OCI-LY1 (cell line): ENCODE data around the gene SAPCD1.
A peak's percentile ranks its signal among the peaks of the same experiment; 100 is the strongest.

Experiments
- H2AFZ ChIP-seq: fragments of 200-600 bp; sonication (generic), shearing (Covaris generic); 2 replicates; pipeline ENCODE4 v1.6.0; 2014; ENCODE audit warnings: antibody characterized with exemption, mild to moderate bottlenecking, low read length
- H3F3A ChIP-seq: fragments of 200-600 bp; sonication (generic), shearing (Covaris generic); 2 replicates; pipeline ENCODE4 v1.6.0; 2014; ENCODE audit warnings: mild to moderate bottlenecking, antibody characterized with exemption, low read length, moderate library complexity; ENCODE audit not compliant: insufficient read depth
- H3K27ac ChIP-seq: fragments of 200-600 bp; sonication (generic); 2 replicates; pipeline ENCODE4 v1.5.1; 2014; ENCODE audit warnings: low read length, mixed run types, mild to moderate bottlenecking, low read depth; ENCODE audit not compliant: poor library complexity, severe bottlenecking
- H3K27me3 ChIP-seq: fragments of 200-600 bp; sonication (generic); 2 replicates; pipeline ENCODE4 v1.6.0; 2014; ENCODE audit warnings: antibody characterized with exemption, mild to moderate bottlenecking, low read length, moderate library complexity; ENCODE audit not compliant: insufficient read depth
- H3K36me3 ChIP-seq: fragments of 200-600 bp; sonication (generic); 2 replicates; pipeline ENCODE4 v1.6.1; 2014; ENCODE audit warnings: mild to moderate bottlenecking, antibody characterized with exemption, low read length, moderate library complexity, mixed read lengths; ENCODE audit not compliant: insufficient read depth
- H3K4me1 ChIP-seq: fragments of 200-600 bp; sonication (generic); 2 replicates; pipeline ENCODE4 v1.5.1; 2014; ENCODE audit warnings: mild to moderate bottlenecking, low read length, moderate library complexity; ENCODE audit not compliant: insufficient read depth, severe bottlenecking
- H3K4me2 ChIP-seq: fragments of 200-600 bp; sonication (generic), shearing (Covaris generic); 2 replicates; pipeline ENCODE4 v1.6.1; 2014; ENCODE audit warnings: low read length
- H3K4me3 ChIP-seq: fragments of 200-600 bp; sonication (generic); 2 replicates; pipeline ENCODE4 v1.5.1; 2014; ENCODE audit warnings: low read length, low read depth, mild to moderate bottlenecking, mixed read lengths; ENCODE audit not compliant: poor library complexity, severe bottlenecking
- H3K79me2 ChIP-seq: fragments of 200-600 bp; shearing (Covaris generic); 2 replicates; pipeline ENCODE4 v1.6.1; 2016; ENCODE audit warnings: mixed run types, low read length, mixed read lengths; ENCODE audit not compliant: insufficient read depth
- H3K9ac ChIP-seq: fragments of 200-600 bp; sonication (generic), shearing (Covaris generic); 2 replicates; pipeline ENCODE4 v1.6.1; 2014; ENCODE audit warnings: mild to moderate bottlenecking, low read length, mixed read lengths
- H3K9me2 ChIP-seq: fragments of 200-600 bp; sonication (generic), shearing (Covaris generic); 2 replicates; pipeline ENCODE4 v1.6.1; 2014; ENCODE audit warnings: low read depth, mild to moderate bottlenecking, low read length, mixed read lengths
- H3K9me3 ChIP-seq: fragments of 200-600 bp; shearing (Covaris generic); 2 replicates; pipeline ENCODE4 v1.6.1; 2014; ENCODE audit warnings: low read length, mixed read lengths
- H4K20me1 ChIP-seq: fragments of 200-600 bp; sonication (generic), shearing (Covaris generic); 2 replicates; pipeline ENCODE4 v1.6.0; 2016; ENCODE audit warnings: mild to moderate bottlenecking, low read length; ENCODE audit not compliant: insufficient read depth
- EZH2 ChIP-seq: fragments of 200-600 bp; sonication (generic), shearing (Covaris generic); IDR thresholded peaks from 2 replicates; pipeline ENCODE4 v1.8.0; 2017; ENCODE audit warnings: borderline replicate concordance, mixed run types, mild to moderate bottlenecking, antibody characterized with exemption, low read length, moderate library complexity, mixed read lengths
- TF ChIP-seq, protein P1 (sequence below): fragments of 200-600 bp; sonication (generic), shearing (Covaris generic); IDR thresholded peaks from 2 replicates; pipeline ENCODE4 v1.5.1; 2017; ENCODE audit warnings: mild to moderate bottlenecking, antibody characterized with exemption, low read length, moderate library complexity, mixed read lengths

The SAPCD1 gene

DNA sequence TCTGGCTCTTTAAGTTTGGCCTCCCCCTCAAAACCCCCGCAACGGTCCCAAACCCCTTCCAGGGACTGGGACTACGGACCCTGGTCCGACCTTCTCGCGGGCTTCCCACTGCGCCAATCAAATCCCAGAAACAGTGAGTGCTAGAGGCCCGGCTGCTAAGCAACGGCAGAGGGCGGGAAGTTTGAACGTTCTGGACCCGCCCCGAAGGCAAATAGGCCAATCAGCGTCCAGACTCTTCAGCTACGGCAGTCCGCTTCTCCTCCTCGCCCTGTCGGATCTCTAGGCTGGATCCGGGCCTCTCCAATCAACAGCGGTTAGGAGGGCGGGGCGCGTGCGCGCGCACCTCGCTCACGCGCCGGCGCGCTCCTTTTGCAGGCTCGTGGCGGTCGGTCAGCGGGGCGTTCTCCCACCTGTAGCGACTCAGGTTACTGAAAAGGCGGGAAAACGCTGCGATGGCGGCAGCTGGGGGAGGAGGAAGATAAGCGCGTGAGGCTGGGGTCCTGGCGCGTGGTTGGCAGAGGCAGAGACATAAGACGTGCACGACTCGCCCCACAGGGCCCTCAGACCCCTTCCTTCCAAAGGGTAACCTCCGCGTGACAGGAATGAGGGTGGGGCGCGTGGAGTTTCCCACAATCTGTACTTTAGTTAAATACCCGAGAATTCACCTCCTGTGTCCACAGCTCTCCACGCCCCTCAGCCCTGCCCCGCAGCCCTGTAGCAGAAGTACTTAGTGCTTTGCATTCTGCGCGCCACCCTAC is 22.6 kb upstream of the SAPCD1 start, which contains the start of gene MSH5:
TSS of gene MSH5 (plus strand) at position 367 of the 758 bp plus-strand sequence. CDS start 462 bp downstream, outside the sequence.
- H3K4me2 ChIP-seq, result peak within 1 kb of the TSS; percentile 89
- no peak for TF ChIP-seq EZH2
- TF ChIP-seq, protein P1, sequence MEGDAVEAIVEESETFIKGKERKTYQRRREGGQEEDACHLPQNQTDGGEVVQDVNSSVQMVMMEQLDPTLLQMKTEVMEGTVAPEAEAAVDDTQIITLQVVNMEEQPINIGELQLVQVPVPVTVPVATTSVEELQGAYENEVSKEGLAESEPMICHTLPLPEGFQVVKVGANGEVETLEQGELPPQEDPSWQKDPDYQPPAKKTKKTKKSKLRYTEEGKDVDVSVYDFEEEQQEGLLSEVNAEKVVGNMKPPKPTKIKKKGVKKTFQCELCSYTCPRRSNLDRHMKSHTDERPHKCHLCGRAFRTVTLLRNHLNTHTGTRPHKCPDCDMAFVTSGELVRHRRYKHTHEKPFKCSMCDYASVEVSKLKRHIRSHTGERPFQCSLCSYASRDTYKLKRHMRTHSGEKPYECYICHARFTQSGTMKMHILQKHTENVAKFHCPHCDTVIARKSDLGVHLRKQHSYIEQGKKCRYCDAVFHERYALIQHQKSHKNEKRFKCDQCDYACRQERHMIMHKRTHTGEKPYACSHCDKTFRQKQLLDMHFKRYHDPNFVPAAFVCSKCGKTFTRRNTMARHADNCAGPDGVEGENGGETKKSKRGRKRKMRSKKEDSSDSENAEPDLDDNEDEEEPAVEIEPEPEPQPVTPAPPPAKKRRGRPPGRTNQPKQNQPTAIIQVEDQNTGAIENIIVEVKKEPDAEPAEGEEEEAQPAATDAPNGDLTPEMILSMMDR, result no peak
- no peaks in the 10 kb centered on the region for H3K27me3 ChIP-seq
- H3F3A ChIP-seq, result 0 out of 2 replicates have a peak, but pooled peaks cover 3% of the 10 kb centered on the region
- H4K20me1 ChIP-seq, result no peaks in the 10 kb centered on the region
- peak within 1 kb of the TSS; percentile 94 for H3K27ac ChIP-seq
- H3K4me3 ChIP-seq, result peak within 1 kb of the TSS; percentile 68
- no peak within 1 kb of the TSS for H2AFZ ChIP-seq
- H3K79me2 ChIP-seq, result peaks cover 10% of the 10 kb centered on the region; the same call in 1 of the 2 replicates
- peaks cover 47% of the 10 kb centered on the region for H3K4me1 ChIP-seq
- H3K36me3 ChIP-seq, result peaks cover 33% of the 10 kb centered on the region
- peak within 1 kb of the TSS; percentile 87 for H3K9ac ChIP-seq
- no peaks in the 10 kb centered on the region for H3K9me3 ChIP-seq
- H3K9me2 ChIP-seq, result no peaks in the 10 kb centered on the region

DNA sequence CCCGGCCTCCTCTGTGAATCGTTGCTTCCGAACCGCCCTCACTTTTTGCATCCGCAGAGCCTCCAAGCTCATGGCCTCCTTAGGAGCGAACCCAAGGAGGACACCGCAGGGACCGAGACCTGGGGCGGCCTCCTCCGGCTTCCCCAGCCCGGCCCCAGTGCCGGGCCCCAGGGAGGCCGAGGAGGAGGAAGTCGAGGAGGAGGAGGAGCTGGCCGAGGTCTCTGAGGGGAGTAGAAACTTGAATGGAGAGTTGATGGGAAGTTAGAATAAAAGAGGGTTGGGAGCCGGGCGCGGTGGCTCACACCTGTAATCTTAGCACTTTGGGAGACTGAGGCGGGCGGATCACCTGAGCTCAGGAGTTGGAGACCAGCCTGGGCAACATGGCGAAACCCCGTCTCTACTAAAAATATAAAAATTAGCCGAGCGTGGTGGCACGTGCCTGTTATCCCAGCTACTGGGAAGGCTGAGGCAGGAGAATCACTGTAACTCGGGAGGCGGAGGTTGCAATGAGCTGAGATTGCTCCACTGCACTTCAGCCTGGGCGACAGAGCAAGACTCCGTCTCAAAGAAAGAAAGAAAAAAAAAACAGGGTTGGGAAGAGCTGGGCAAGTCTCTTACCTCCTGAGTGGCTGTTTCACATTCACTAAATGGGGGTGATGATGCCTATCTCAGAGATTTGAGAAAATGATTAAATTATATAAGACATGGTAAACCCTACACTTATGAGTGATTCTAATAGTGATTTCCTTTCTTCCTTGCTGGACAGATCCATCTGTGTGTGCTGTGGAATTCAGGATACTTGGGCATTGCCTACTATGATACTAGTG is 21.8 kb upstream of the SAPCD1 start:
- H3K27ac ChIP-seq, result peak overlapping the region; percentile 85
- peaks cover 38% of the 10 kb centered on the region for H3K36me3 ChIP-seq
- H3K4me3 ChIP-seq, result peak overlapping the region; percentile 68
- H3K79me2 ChIP-seq, result peaks cover 7% of the 10 kb centered on the region; the same call in 1 of the 2 replicates
- TF ChIP-seq, protein P1, result no peak
- no peak for TF ChIP-seq EZH2
- H3K9ac ChIP-seq, result peak overlapping the region; percentile 86
- H3K9me3 ChIP-seq, result no peaks in the 10 kb centered on the region
- no peaks in the 10 kb centered on the region for H4K20me1 ChIP-seq
- no peak overlapping the region for H2AFZ ChIP-seq
- no peaks in the 10 kb centered on the region for H3K9me2 ChIP-seq
- H3F3A ChIP-seq, result 0 out of 2 replicates have a peak, but pooled peaks cover 3% of the 10 kb centered on the region
- peak overlapping the region; percentile 89 for H3K4me2 ChIP-seq
- peaks cover 43% of the 10 kb centered on the region for H3K4me1 ChIP-seq
- no peaks in the 10 kb centered on the region for H3K27me3 ChIP-seq

DNA sequence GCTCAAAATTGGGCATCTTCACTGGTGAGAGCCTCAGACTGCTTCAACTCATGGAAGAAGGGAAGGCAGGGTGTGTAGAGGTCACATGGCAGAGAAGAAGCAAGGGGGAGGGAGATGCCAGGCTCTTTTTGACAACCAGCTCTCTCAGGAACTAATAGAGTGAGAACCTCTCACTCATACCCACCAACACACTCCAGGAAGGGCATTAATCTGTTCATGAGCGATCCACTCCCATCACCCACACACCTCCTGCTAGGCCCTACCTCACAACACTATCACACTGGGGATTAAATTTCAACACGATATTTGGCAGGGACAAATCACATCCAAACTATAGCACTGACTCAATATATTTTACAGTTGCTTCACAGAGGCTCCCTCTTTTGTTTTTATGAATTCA is 20.6 kb upstream of the SAPCD1 start:
- H3F3A ChIP-seq, result 0 out of 2 replicates have a peak, but pooled peaks cover 3% of the 10 kb centered on the region
- peak overlapping the region; percentile 1 for H3K27ac ChIP-seq
- no peak for TF ChIP-seq EZH2
- TF ChIP-seq, protein P1, result no peak
- H3K36me3 ChIP-seq, result peaks cover 39% of the 10 kb centered on the region
- H3K4me1 ChIP-seq, result peaks cover 38% of the 10 kb centered on the region
- no peak overlapping the region for H3K9ac ChIP-seq
- no peaks in the 10 kb centered on the region for H3K9me3 ChIP-seq
- no peak overlapping the region for H2AFZ ChIP-seq
- no peak overlapping the region for H3K4me2 ChIP-seq
- H4K20me1 ChIP-seq, result no peaks in the 10 kb centered on the region
- 0 out of 2 replicates have a peak, but pooled peaks cover under 1% of the 10 kb centered on the region for H3K79me2 ChIP-seq
- H3K4me3 ChIP-seq, result no peak overlapping the region
- no peaks in the 10 kb centered on the region for H3K9me2 ChIP-seq
- H3K27me3 ChIP-seq, result no peaks in the 10 kb centered on the region
